Activated naive CD4-positive, alpha-beta T cell treated with anti-CD3 and anti-CD28 coated beads for 36 hours (primary cell): ENCODE results near the gene TMEM200B. TPM values are rescaled to one million over a fixed set of nuclear protein-coding genes. Genes with fewer than 3 reads are reported as not detected.
A peak's percentile ranks its signal among the peaks of the same experiment; 100 is the strongest.

ENCODE experiments used
- CTCF ChIA-PET: fragments of 350-600 bp; sonication (Branson Sonifier 250); formaldehyde crosslinking; loops from one replicate; lab custom pipeline; 2021; ENCODE audit warnings: antibody characterized with exemption; lab: Charles Lee
- DNase-seq: peaks from one replicate; pipeline ENCODE4 v3.0.0-alpha.2; 2020
- H3K27ac Mint-ChIP-seq: one replicate; pipeline ENCODE4 v1.8.0; 2021; ENCODE audit warnings: mild to moderate bottlenecking, mixed read lengths
- H3K27me3 Mint-ChIP-seq: one replicate; pipeline ENCODE4 v1.8.0; 2021; ENCODE audit warnings: low read depth, mixed read lengths
- H3K36me3 Mint-ChIP-seq: one replicate; pipeline ENCODE4 v1.8.0; 2021; ENCODE audit warnings: low read depth, mixed read lengths
- H3K4me1 Mint-ChIP-seq: one replicate; pipeline ENCODE4 v1.8.0; 2021; ENCODE audit warnings: low read depth, mixed read lengths
- H3K4me3 Mint-ChIP-seq: one replicate; pipeline ENCODE4 v1.8.0; 2021; ENCODE audit warnings: mild to moderate bottlenecking, moderate library complexity, mixed read lengths
- H3K9me3 Mint-ChIP-seq: one replicate; pipeline ENCODE4 v1.8.0; 2021; ENCODE audit warnings: mixed read lengths
- intact Hi-C: fragments of 100-400 bp; cut with micrococcal nuclease; formaldehyde crosslinking; loops from one replicate; pipeline ENCODE4 v1.15.1; 2023
- total RNA-seq, 2 experiments: library from RNA; stranded (reverse); gene quantifications; one replicate each; pipeline ENCODE4 v1.2.3, GENCODE V29; 2021

TMEM200B gene
- 1 to 10 TPM; 2.6 to 2.7 TPM for total RNA-seq

- Mint-ChIP-seq H3K27me3 (peaks cover 21% of the 10 kb centered on the region), H3K9me3 (no peaks in the 10 kb centered on the region), H3K27ac (no peak within 1 kb of the TSS), H3K4me3 (peak within 1 kb of the TSS; percentile 74), H3K36me3 (peaks cover 4% of the 10 kb centered on the region), H3K4me1 (peaks cover 12% of the 10 kb centered on the region)
- peak; percentile 13 for DNase-seq
- intact Hi-C loops = loop anchor here (2.0 to 5.0 kb wide), 3 partner anchors 57 to 82 kb away; partner anchors contain the start of gene SRSF4
- CTCF ChIA-PET = no interaction called here
Measured at GRCh38 chr1:29123887-29124365, at the start of gene TMEM200B. TMEM200B (minus strand) TSS chr1:29123903; CDS start chr1:29121828, 2,075 bp downstream.

GRCh38 chr1:29172415-29172939 is 48.8 kb upstream of the TMEM200B start:
- no peak for DNase-seq
- Mint-ChIP-seq H3K4me3 (no peak overlapping the region), H3K36me3 (peaks cover 40% of the 10 kb centered on the region), H3K4me1 (peaks cover 60% of the 10 kb centered on the region), H3K27me3 (no peaks in the 10 kb centered on the region), H3K9me3 (no peaks in the 10 kb centered on the region), H3K27ac (no peak overlapping the region)
- CTCF ChIA-PET = no interaction called here
- intact Hi-C loops = no loop called here

GRCh38 chr1:29171521-29171920 is 47.8 kb upstream of the TMEM200B start:
- H3K27ac Mint-ChIP-seq = no peak overlapping the region
- no peak overlapping the region for H3K4me3 Mint-ChIP-seq
- no peaks in the 10 kb centered on the region for H3K27me3 Mint-ChIP-seq
- H3K9me3 Mint-ChIP-seq = no peaks in the 10 kb centered on the region
- no peak for DNase-seq
- CTCF ChIA-PET = interaction anchor here (2.0 kb wide), 1 partner anchor 26 kb away, joined by 6 read pairs; no protein-coding TSS in a partner anchor
- intact Hi-C loops = no loop called here
- H3K36me3 Mint-ChIP-seq = peaks cover 38% of the 10 kb centered on the region
- peaks cover 58% of the 10 kb centered on the region for H3K4me1 Mint-ChIP-seq

GRCh38 chr1:29171089-29171488 is 47.4 kb upstream of the TMEM200B start:
- CTCF ChIA-PET = interaction anchor here (1.2 to 2.0 kb wide), 2 partner anchors 26 to 32 kb away, joined by 4 to 6 read pairs; no protein-coding TSS in a partner anchor
- no peaks in the 10 kb centered on the region for H3K27me3 Mint-ChIP-seq
- H3K4me3 Mint-ChIP-seq = no peak overlapping the region
- peaks cover 56% of the 10 kb centered on the region for H3K4me1 Mint-ChIP-seq
- H3K36me3 Mint-ChIP-seq = peaks cover 38% of the 10 kb centered on the region
- no peaks in the 10 kb centered on the region for H3K9me3 Mint-ChIP-seq
- intact Hi-C loops = no loop called here
- H3K27ac Mint-ChIP-seq = no peak overlapping the region
- DNase-seq = no peak

- intact Hi-C loops = no loop called here
- peaks cover 45% of the 10 kb centered on the region for H3K36me3 Mint-ChIP-seq
- no peak overlapping the region for H3K4me3 Mint-ChIP-seq
- H3K27ac Mint-ChIP-seq = no peak overlapping the region
- CTCF ChIA-PET = interaction anchor here (1.2 to 2.0 kb wide), 2 partner anchors 27 to 34 kb away, joined by 4 to 6 read pairs; no protein-coding TSS in a partner anchor
- DNase-seq = no peak
- H3K4me1 Mint-ChIP-seq = peaks cover 61% of the 10 kb centered on the region
- no peaks in the 10 kb centered on the region for H3K9me3 Mint-ChIP-seq
- H3K27me3 Mint-ChIP-seq = no peaks in the 10 kb centered on the region
Measured at GRCh38 chr1:29169976-29170375, 46.3 kb upstream of the TMEM200B start.

GRCh38 chr1:29167904-29168303 is 44.2 kb upstream of the TMEM200B start:
- intact Hi-C loops = no loop called here
- Mint-ChIP-seq H3K27ac (no peak overlapping the region), H3K4me1 (peaks cover 71% of the 10 kb centered on the region), H3K9me3 (no peaks in the 10 kb centered on the region), H3K36me3 (peaks cover 52% of the 10 kb centered on the region), H3K4me3 (no peak overlapping the region), H3K27me3 (no peaks in the 10 kb centered on the region)
- CTCF ChIA-PET = interaction anchor here (0.6 to 1.6 kb wide), 2 partner anchors 8 to 14 kb away, joined by 3 to 4 read pairs; partner anchors contain the start of gene SRSF4
- no peak for DNase-seq

- no peak overlapping the region for H3K27ac Mint-ChIP-seq
- DNase-seq = no peak
- intact Hi-C loops = no loop called here
- H3K27me3 Mint-ChIP-seq = no peaks in the 10 kb centered on the region
- no peaks in the 10 kb centered on the region for H3K9me3 Mint-ChIP-seq
- H3K36me3 Mint-ChIP-seq = peaks cover 47% of the 10 kb centered on the region
- peaks cover 63% of the 10 kb centered on the region for H3K4me1 Mint-ChIP-seq
- no peak overlapping the region for H3K4me3 Mint-ChIP-seq
- CTCF ChIA-PET = interaction anchor here (1.2 to 1.6 kb wide), 3 partner anchors 16 to 289 kb away, joined by 3 read pairs; partner anchors contain the start of gene SRSF4
Measured at GRCh38 chr1:29166291-29166878, 42.7 kb upstream of the TMEM200B start.

GRCh38 chr1:29164588-29164987 is 40.9 kb upstream of the TMEM200B start:
- CTCF ChIA-PET = interaction anchor here (1.2 kb wide), 1 partner anchor 9 kb away, joined by 5 read pairs; no protein-coding TSS in a partner anchor
- DNase-seq = no peak
- intact Hi-C loops = no loop called here
- H3K4me3 Mint-ChIP-seq = no peak overlapping the region
- no peaks in the 10 kb centered on the region for H3K9me3 Mint-ChIP-seq
- peaks cover 46% of the 10 kb centered on the region for H3K4me1 Mint-ChIP-seq
- no peak overlapping the region for H3K27ac Mint-ChIP-seq
- peaks cover 49% of the 10 kb centered on the region for H3K36me3 Mint-ChIP-seq
- H3K27me3 Mint-ChIP-seq = no peaks in the 10 kb centered on the region

GRCh38 chr1:29162476-29163138 is 38.9 kb upstream of the TMEM200B start:
- H3K4me1 Mint-ChIP-seq = peaks cover 33% of the 10 kb centered on the region
- CTCF ChIA-PET = interaction anchor here (0.6 kb wide), 1 partner anchor 9 kb away, joined by 3 read pairs; no protein-coding TSS in a partner anchor

GRCh38 chr1:29162025-29162424 is 38.3 kb upstream of the TMEM200B start:
- H3K4me1 Mint-ChIP-seq = peaks cover 32% of the 10 kb centered on the region
- CTCF ChIA-PET = interaction anchor here (0.6 kb wide), 1 partner anchor 8 kb away, joined by 3 read pairs; no protein-coding TSS in a partner anchor

More at GRCh38 chr1:29162476-29163138, 38.9 kb upstream of the TMEM200B start:
- Mint-ChIP-seq H3K27ac (no peak overlapping the region), H3K4me3 (no peak overlapping the region), H3K36me3 (peaks cover 54% of the 10 kb centered on the region), H3K9me3 (no peaks in the 10 kb centered on the region), H3K27me3 (no peaks in the 10 kb centered on the region)
- intact Hi-C loops = no loop called here
- DNase-seq = no peak

GRCh38 chr1:29159773-29160172 is 36.1 kb upstream of the TMEM200B start:
- DNase-seq = no peak
- H3K4me1 Mint-ChIP-seq = peaks cover 17% of the 10 kb centered on the region
- intact Hi-C loops = no loop called here
- H3K27ac Mint-ChIP-seq = no peak overlapping the region
- H3K4me3 Mint-ChIP-seq = no peak overlapping the region
- no peaks in the 10 kb centered on the region for H3K27me3 Mint-ChIP-seq
- peaks cover 46% of the 10 kb centered on the region for H3K36me3 Mint-ChIP-seq
- H3K9me3 Mint-ChIP-seq = no peaks in the 10 kb centered on the region
- CTCF ChIA-PET = interaction anchor here (0.6 to 0.7 kb wide), 2 partner anchors 523 to 689 kb away, joined by 3 to 4 read pairs; no protein-coding TSS in a partner anchor

More at GRCh38 chr1:29162025-29162424, 38.3 kb upstream of the TMEM200B start:
- H3K27me3 Mint-ChIP-seq = no peaks in the 10 kb centered on the region
- intact Hi-C loops = no loop called here
- no peak overlapping the region for H3K4me3 Mint-ChIP-seq
- peaks cover 55% of the 10 kb centered on the region for H3K36me3 Mint-ChIP-seq
- no peak for DNase-seq
- no peaks in the 10 kb centered on the region for H3K9me3 Mint-ChIP-seq
- H3K27ac Mint-ChIP-seq = no peak overlapping the region

- Mint-ChIP-seq H3K27ac (no peak overlapping the region), H3K4me3 (no peak overlapping the region), H3K9me3 (no peaks in the 10 kb centered on the region), H3K36me3 (peaks cover 51% of the 10 kb centered on the region), H3K27me3 (no peaks in the 10 kb centered on the region), H3K4me1 (no peaks in the 10 kb centered on the region)
- CTCF ChIA-PET = interaction anchor here (1.8 kb wide), 1 partner anchor 35 kb away, joined by 4 read pairs; no protein-coding TSS in a partner anchor
- DNase-seq = no peak
- intact Hi-C loops = no loop called here
Measured at GRCh38 chr1:29157269-29157601, 33.5 kb upstream of the TMEM200B start.
